NB4 (cell line): Measurements from ENCODE around the gene CCSER1.
A peak's percentile ranks its signal among the peaks of the same experiment; 100 is the strongest.
"Not testable (repeated sequence)": the region's sequence is repeated elsewhere in the genome, so short reads cannot be mapped to it uniquely, and the experiment has no call there.

Experiments
- DNase-seq: peaks from one replicate; pipeline ENCODE4 v3.0.0; 2010; ENCODE audit warnings: low read depth
- H3K4me3 ChIP-seq: one replicate; pipeline ENCODE4 v1.5.1; 2011; ENCODE audit warnings: mild to moderate bottlenecking, low read depth, low read length, moderate library complexity
- MYC ChIP-seq: IDR thresholded peaks from 2 replicates; pipeline ENCODE4 v1.6.1; 2011; ENCODE audit warnings: low read depth, low read length
- POLR2A ChIP-seq: IDR thresholded peaks from 2 replicates; pipeline ENCODE4 v1.6.1; 2011; ENCODE audit warnings: mild to moderate bottlenecking; ENCODE audit not compliant: insufficient read length; ENCODE audit errors: extremely low read depth
- TF ChIP-seq, protein P1 (sequence below): IDR thresholded peaks from 2 replicates; pipeline ENCODE4 v1.6.1; 2011; ENCODE audit warnings: low read depth, low read length
- TF ChIP-seq, protein P2 (sequence below): IDR thresholded peaks from one replicate; pipeline ENCODE4 v1.5.1; 2012; ENCODE audit warnings: low read depth, low read length

The CCSER1 gene

DNA sequence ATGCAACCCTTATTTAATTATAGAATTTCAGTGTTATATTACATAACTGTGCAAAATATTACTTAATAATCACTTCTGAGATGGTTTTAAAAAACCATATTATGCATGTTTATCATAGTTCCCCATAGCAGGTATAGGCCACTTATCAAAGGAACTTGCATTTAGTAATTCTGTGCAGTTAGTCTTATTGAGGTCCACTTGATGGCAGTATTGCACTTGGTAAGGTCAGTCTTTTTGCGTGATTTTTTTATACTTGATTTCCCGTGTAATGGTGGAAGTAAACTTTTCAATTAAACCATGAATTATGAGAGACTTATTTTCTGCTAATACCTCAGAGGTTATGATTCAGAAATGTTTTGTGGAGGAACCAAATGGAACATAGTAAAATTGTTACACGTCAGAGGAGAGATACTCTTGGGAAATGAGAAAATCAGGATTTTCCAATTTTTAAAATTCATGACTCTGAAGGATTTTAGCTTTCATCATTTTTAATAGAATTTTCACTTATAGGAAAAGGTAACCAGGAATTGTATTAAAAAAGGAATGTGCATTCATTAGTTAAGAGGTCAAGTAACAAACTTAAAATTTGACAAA lies 230.0 kb downstream of the CCSER1 start:
- DNase-seq = peak; percentile 59
- H3K4me3 ChIP-seq = no peak overlapping the region
- TF ChIP-seq POLR2A (no peak), MYC (no peak)
- TF ChIP-seq, protein P1, sequence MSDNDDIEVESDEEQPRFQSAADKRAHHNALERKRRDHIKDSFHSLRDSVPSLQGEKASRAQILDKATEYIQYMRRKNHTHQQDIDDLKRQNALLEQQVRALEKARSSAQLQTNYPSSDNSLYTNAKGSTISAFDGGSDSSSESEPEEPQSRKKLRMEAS = no peak
- TF ChIP-seq, protein P2, sequence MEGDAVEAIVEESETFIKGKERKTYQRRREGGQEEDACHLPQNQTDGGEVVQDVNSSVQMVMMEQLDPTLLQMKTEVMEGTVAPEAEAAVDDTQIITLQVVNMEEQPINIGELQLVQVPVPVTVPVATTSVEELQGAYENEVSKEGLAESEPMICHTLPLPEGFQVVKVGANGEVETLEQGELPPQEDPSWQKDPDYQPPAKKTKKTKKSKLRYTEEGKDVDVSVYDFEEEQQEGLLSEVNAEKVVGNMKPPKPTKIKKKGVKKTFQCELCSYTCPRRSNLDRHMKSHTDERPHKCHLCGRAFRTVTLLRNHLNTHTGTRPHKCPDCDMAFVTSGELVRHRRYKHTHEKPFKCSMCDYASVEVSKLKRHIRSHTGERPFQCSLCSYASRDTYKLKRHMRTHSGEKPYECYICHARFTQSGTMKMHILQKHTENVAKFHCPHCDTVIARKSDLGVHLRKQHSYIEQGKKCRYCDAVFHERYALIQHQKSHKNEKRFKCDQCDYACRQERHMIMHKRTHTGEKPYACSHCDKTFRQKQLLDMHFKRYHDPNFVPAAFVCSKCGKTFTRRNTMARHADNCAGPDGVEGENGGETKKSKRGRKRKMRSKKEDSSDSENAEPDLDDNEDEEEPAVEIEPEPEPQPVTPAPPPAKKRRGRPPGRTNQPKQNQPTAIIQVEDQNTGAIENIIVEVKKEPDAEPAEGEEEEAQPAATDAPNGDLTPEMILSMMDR = peak; percentile 22

DNA sequence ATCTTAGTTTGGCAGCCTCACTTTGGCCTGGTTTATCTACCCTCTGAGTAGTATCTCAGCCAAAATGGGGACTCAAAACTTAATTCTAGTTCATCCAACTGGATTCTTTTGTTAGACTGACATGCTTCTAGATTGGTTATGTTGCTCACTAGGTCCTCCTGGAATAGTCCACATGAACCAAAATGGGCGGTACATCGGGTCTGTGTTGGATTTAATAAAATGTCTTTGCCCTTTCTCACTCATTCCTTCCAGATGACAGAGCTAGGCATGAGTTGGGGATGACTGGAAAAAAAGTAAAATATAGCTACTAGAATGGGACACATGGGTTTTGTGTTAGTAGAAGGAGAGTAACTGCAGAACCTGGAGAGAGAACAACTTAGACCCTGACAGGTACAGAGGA lies 247.9 kb downstream of the CCSER1 start:
- TF ChIP-seq, protein P1 = no peak
- TF ChIP-seq POLR2A (no peak), MYC (no peak)
- TF ChIP-seq, protein P2 = no peak
- H3K4me3 ChIP-seq = no peak overlapping the region
- no peak for DNase-seq

DNA sequence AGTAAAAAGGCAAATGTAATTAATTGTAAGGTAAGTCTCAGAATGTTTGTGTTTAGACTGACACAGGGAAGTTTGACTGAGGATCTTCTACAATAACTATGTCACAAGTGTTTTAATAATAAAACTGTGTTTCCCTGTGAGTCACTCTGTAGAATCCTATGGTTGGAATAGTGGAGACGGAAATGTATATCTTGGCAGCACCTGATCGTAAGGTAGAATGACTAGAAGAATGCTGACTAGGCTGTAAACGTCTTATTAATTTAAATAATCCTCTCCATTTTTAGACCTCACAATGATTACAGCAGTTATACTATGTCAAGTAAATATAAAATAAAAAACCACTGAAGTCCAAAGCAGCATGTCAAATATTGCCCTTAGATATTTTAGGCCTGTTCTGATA lies 266.0 kb downstream of the CCSER1 start:
- no peak for TF ChIP-seq POLR2A
- DNase-seq = no peak
- H3K4me3 ChIP-seq = no peak overlapping the region

DNA sequence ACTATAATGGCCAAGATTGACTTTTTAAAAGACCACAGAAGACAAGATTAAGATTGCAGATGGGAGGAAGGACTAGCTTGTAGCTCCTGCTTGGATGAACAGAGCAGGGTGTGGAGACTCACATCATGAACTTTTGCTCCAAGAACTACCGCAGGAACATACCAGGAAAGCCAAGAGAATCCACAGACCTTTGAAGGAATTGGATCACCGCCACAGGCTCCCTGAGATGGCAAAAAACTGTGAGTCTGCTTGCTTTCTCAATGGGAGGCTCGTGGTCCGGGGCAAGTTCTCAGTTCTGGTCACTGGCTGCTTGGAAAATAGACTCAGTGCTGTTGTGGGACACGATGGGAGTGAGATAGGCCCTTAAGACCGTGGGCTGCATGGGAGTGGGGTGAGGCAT lies 276.6 kb downstream of the CCSER1 start:
- TF ChIP-seq, protein P1 = no peak
- TF ChIP-seq, protein P2 = no peak
- no peak for TF ChIP-seq POLR2A
- no peak for TF ChIP-seq MYC
- DNase-seq = no peak
- H3K4me3 ChIP-seq = no peak overlapping the region

DNA sequence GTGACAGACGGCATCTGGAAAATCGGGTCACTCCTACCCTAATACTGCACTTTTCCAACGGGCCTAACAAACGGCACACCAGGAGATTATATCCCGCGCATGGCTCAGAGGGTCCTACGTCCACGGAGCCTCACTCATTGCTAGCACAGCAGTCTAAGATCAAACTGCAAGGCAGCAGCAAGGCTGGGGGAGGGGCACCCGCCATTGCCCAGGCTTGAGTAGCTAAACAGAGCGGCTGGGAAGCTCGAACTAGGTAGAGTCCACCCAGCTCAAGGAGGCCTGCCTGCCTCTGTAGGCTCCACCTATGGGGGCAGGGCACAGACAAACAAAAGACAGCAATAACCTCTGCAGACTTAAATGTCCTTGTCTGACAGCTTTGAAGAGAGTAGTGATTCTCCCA lies 280.7 kb downstream of the CCSER1 start:
- not testable (repeated sequence) for DNase-seq, H3K4me3 ChIP-seq

DNA sequence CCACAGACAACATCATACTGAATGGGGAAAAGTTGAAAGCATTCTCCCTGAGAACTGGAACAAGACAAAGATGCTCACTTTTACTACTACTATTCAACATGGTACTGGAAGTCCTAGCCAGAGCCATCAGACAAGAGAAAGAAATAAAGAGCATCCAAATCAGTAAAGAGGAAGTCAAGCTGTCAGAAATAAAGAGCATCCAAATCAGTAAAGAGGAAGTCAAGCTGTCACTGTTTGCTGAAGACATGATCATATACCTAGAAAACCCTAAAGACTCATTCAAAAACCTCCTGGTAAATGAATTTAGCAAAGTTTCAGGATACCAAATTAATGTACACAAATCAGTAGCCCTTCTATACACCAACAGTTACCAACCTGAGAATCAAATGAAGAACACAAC lies 285.6 kb downstream of the CCSER1 start:
- H3K4me3 ChIP-seq, DNase-seq: not testable (repeated sequence)

DNA sequence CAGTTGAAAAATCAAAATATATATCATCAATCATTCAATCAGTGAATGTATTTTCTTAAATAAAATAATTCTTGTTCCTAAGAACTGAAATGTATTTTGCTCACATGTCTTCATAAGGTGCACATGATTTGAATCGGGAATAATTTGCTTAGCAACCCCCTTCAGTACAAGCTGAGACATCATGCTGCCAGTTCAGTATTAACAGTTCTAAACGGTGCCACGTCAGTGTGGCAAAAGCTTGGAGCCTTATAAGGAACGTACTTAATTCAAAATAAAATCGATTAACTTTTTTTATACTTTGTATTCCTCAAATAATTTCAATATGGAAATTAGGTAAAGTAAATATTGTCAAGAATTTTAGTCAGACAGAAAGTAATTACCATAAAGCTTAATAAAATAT lies 287.9 kb downstream of the CCSER1 start:
- TF ChIP-seq POLR2A = no peak
- TF ChIP-seq, protein P1 = no peak
- DNase-seq = no peak
- no peak overlapping the region for H3K4me3 ChIP-seq

DNA sequence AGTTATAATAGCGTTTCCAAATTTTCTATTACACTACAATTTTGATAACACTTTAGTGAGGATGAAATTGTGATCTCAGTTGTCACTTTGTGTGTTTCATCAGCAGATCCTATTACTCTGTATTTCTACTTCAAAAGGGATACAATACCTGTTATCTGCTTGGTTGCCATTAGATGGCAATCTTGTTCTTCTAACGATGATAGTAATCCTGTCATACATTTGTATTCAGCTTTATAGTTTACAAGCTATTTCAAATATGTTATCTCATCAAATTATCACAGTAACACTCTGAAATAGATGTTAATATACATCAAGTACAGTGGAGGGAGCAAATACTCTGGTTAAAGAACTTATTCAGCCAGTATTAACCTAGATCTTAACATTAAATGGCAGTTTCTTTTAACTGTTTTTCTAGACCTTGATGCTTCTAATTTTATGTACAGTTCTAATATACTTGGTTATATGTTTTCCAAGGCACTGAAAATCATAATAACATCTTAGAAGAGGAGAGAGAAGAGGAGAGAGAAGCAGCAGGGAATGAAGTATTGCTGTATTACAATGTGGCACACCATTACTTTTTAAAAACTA lies 292.0 kb downstream of the CCSER1 start:
- TF ChIP-seq, protein P2 = no peak
- TF ChIP-seq POLR2A = no peak
- TF ChIP-seq, protein P1 = no peak
- TF ChIP-seq MYC = no peak
- H3K4me3 ChIP-seq = no peak overlapping the region
- peak; percentile 42 for DNase-seq
